PC-3 (cell line): ENCODE results near the gene P2RY6.

Source experiments
- CTCF ChIP-seq: fragments of 300-600 bp; sonication (generic); conservative IDR thresholded peaks from 2 replicates; pipeline ENCODE4 v1.5.1; 2017; ENCODE audit warnings: antibody characterized with exemption, low read depth, mild to moderate bottlenecking, low read length
- EZH2 ChIP-seq: fragments of 300-600 bp; sonication (generic); IDR thresholded peaks from one replicate; pipeline ENCODE4 v1.6.1; 2017; ENCODE audit warnings: antibody characterized with exemption, mild to moderate bottlenecking, low read length; ENCODE audit not compliant: unreplicated experiment
- EZH2phosphoT487 ChIP-seq: fragments of 300-600 bp; sonication (generic); IDR thresholded peaks from 2 replicates; pipeline ENCODE4 v1.6.1; 2018; ENCODE audit warnings: mild to moderate bottlenecking, antibody characterized with exemption, low read length, borderline replicate concordance

GRCh38 chr11:73344191-73344607 is 72.1 kb downstream of the P2RY6 start:
- TF ChIP-seq CTCF = no peak
- TF ChIP-seq EZH2 = no peak
- no peak for TF ChIP-seq EZH2phosphoT487
